ENCODE data around the gene TLE1.

GRCh38 chr9:81680006-81680405, 9.3 kb downstream of the TLE1 start:
- TF ChIP-seq CTCF (IDR thresholded peaks at IDR 0.05) (no peak), POLR2A (IDR thresholded peaks at IDR 0.05; ENCODE audit: low read depth) (no peak), EP300 (IDR thresholded peaks at IDR 0.05) (no peak), POLR2AphosphoS5 (IDR thresholded peaks at IDR 0.05) (no peak)
